Lower lobe of right lung (tissue), 2 donors: Measurements from ENCODE around the gene PDHA2. TPM values are rescaled to one million over a fixed set of nuclear protein-coding genes. Genes with fewer than 3 reads are reported as not detected.

Experiments used
- ATAC-seq, 2 donors: fragments of 200-7000 bp; cut with Tn5 transposase; one replicate each; pipeline ENCODE4 v1.9.1; 2020 to 2022; ENCODE audit warnings: mild to moderate bottlenecking in 2 of 2, moderate library complexity in 2 of 2
- DNase-seq: peaks from one replicate; pipeline ENCODE4 v3.0.0-alpha.2; 2020
- H3K27ac ChIP-seq: fragments of 200-600 bp; one replicate; pipeline ENCODE4 v1.8.0; 2022
- H3K27me3 ChIP-seq: fragments of 200-600 bp; one replicate; pipeline ENCODE4 v1.8.0; 2022; ENCODE audit warnings: low read depth
- H3K36me3 ChIP-seq: fragments of 200-600 bp; one replicate; pipeline ENCODE4 v1.8.0; 2022; ENCODE audit warnings: mild to moderate bottlenecking
- H3K4me1 ChIP-seq: fragments of 200-600 bp; one replicate; pipeline ENCODE4 v1.8.0; 2022
- H3K4me3 ChIP-seq: fragments of 200-600 bp; one replicate; pipeline ENCODE4 v1.8.0; 2022; ENCODE audit warnings: mild to moderate bottlenecking
- H3K9me3 ChIP-seq: fragments of 200-600 bp; one replicate; pipeline ENCODE4 v1.8.0; 2022
- CTCF ChIP-seq: fragments of 200-600 bp; IDR thresholded peaks from one replicate; pipeline ENCODE4 v1.8.0; 2022; ENCODE audit warnings: antibody characterized with exemption, mild to moderate bottlenecking
- intact Hi-C: fragments of 100-400 bp; cut with DNase I; formaldehyde crosslinking; loops from one replicate; pipeline ENCODE4 v1.11.0; 2022
- total RNA-seq: library from RNA; stranded (reverse); fragmentation: NEBNext Ultra II Directional; extraction: Animal tissue kit (Norgen Biotek cat#: 25700); gene quantifications from one replicate; pipeline ENCODE4 v1.2.1, GENCODE V29; 2021
- donor health status: DM: no; HTN: yes; CAD: no; lungs with severe emphysema.

The PDHA2 gene
- total RNA-seq, 1 donor from 2014 or later = not detected

- no peaks in the 10 kb centered on the region for H3K9me3 ChIP-seq
- no peaks in the 10 kb centered on the region for H3K4me1 ChIP-seq
- DNase-seq = no peak
- ATAC-seq = no peak
- TF ChIP-seq CTCF = no peak
- no peak overlapping the region for H3K4me3 ChIP-seq
- intact Hi-C loops = no loop called here
- H3K27ac ChIP-seq = no peak overlapping the region
- H3K27me3 ChIP-seq = no peaks in the 10 kb centered on the region
- H3K36me3 ChIP-seq = no peaks in the 10 kb centered on the region
Measured at GRCh38 chr4:95831166-95831565, 8.7 kb upstream of the PDHA2 start.

- no peak for TF ChIP-seq CTCF
- no peak for DNase-seq
- Histone ChIP-seq H3K27ac (no peak overlapping the region), H3K4me3 (no peak overlapping the region), H3K4me1 (no peaks in the 10 kb centered on the region), H3K27me3 (no peaks in the 10 kb centered on the region), H3K36me3 (no peaks in the 10 kb centered on the region), H3K9me3 (no peaks in the 10 kb centered on the region)
- intact Hi-C loops = no loop called here
- no peak for ATAC-seq
Measured at GRCh38 chr4:95833711-95834194, 6.1 kb upstream of the PDHA2 start.

DNA sequence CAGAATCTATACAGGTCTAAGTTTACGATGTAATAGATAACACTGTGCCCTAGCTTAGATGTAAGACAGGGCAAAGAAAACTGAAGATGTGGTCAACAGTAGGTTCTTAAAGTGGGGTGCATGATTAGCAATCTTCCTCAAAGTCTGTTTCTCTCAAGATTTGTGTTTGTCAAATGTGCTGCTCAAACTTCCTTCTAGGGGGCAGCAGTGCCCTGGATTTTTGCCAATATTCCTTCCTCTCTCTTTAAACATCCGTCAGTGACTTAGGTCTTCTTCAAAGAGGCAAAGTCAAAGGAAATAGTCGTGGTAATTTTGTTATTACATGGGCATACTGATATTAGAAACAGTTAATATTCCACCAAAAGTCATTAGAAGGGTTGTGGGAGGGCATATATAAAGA is 4.2 kb upstream of the PDHA2 start:
- H3K36me3 ChIP-seq = no peaks in the 10 kb centered on the region
- no peaks in the 10 kb centered on the region for H3K4me1 ChIP-seq
- H3K27ac ChIP-seq = no peak overlapping the region
- ATAC-seq (no peak), DNase-seq (no peak)
- intact Hi-C loops = no loop called here
- no peaks in the 10 kb centered on the region for H3K9me3 ChIP-seq
- no peak overlapping the region for H3K4me3 ChIP-seq
- no peak for TF ChIP-seq CTCF
- H3K27me3 ChIP-seq = no peaks in the 10 kb centered on the region

GRCh38 chr4:95838192-95838591 is 1.7 kb upstream of the PDHA2 start:
- Histone ChIP-seq H3K36me3 (no peaks in the 10 kb centered on the region), H3K27ac (no peak overlapping the region), H3K4me3 (no peak overlapping the region), H3K9me3 (no peaks in the 10 kb centered on the region), H3K27me3 (no peaks in the 10 kb centered on the region), H3K4me1 (no peaks in the 10 kb centered on the region)
- TF ChIP-seq CTCF = no peak
- intact Hi-C loops = no loop called here
- ATAC-seq = no peak
- no peak for DNase-seq

DNA sequence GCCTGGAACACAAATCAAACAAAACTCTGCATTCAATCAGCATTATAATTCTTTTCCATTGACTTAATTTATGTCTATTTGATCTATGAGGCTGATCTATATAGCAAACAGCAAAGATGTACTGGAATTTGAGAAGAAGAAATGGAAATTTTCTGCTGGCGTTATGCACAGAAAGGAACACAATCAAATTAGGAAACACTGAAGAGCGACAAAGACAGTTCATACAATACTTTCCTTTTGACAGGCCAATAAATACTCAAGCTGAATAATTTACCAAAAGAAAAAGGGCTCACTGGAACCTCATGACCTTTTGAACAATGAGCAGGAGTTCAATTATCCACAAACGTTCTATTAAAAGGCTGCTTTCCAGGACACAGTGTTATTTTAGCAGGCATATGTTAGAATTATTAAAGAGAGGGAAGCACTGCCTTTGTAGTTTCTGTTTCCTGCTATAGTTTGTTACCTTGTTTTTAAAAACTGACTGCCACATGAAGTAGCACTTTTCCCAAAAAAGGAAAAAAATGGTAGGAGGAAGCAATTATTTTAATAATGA is 8.1 kb downstream of the PDHA2 start:
- no peaks in the 10 kb centered on the region for H3K36me3 ChIP-seq
- H3K9me3 ChIP-seq = no peaks in the 10 kb centered on the region
- H3K27me3 ChIP-seq = no peaks in the 10 kb centered on the region
- TF ChIP-seq CTCF = no peak
- intact Hi-C loops = no loop called here
- no peak overlapping the region for H3K27ac ChIP-seq
- no peaks in the 10 kb centered on the region for H3K4me1 ChIP-seq
- DNase-seq (no peak), ATAC-seq (no peak)
- no peak overlapping the region for H3K4me3 ChIP-seq

GRCh38 chr4:95850161-95850560 is 10.3 kb downstream of the PDHA2 start:
- no peaks in the 10 kb centered on the region for H3K27me3 ChIP-seq
- ATAC-seq = no peak
- intact Hi-C loops = no loop called here
- DNase-seq = no peak
- no peak overlapping the region for H3K27ac ChIP-seq
- H3K4me1 ChIP-seq = no peaks in the 10 kb centered on the region
- no peak overlapping the region for H3K4me3 ChIP-seq
- no peaks in the 10 kb centered on the region for H3K36me3 ChIP-seq
- no peak for TF ChIP-seq CTCF
- H3K9me3 ChIP-seq = no peaks in the 10 kb centered on the region
